SU-DHL-6 (cell line): ENCODE measurements around the gene PDZRN3.
A peak's percentile ranks its signal among the peaks of the same experiment; 100 is the strongest.

Source experiments
- H2AFZ ChIP-seq: fragments of 200-600 bp; sonication (generic); 2 replicates; pipeline ENCODE4 v1.6.1; 2014; ENCODE audit warnings: low read depth, mild to moderate bottlenecking, moderate library complexity, mixed read lengths, antibody characterized with exemption, low read length; ENCODE audit not compliant: severe bottlenecking
- H3F3A ChIP-seq: fragments of 200-600 bp; shearing (Covaris generic); 2 replicates; pipeline ENCODE4 v1.6.0; 2016; ENCODE audit warnings: antibody characterized with exemption, mild to moderate bottlenecking; ENCODE audit not compliant: insufficient read depth
- H3K27ac ChIP-seq: fragments of 200-600 bp; sonication (generic); 2 replicates; pipeline ENCODE4 v1.5.1; 2016; ENCODE audit warnings: low read depth, mild to moderate bottlenecking, low read length, moderate library complexity, mixed read lengths
- H3K27me3 ChIP-seq: fragments of 200-600 bp; sonication (generic), shearing (Covaris generic); 2 replicates; pipeline ENCODE4 v1.6.0; 2014; ENCODE audit warnings: mild to moderate bottlenecking, low read length
- H3K36me3 ChIP-seq: fragments of 200-600 bp; sonication (generic); 2 replicates; pipeline ENCODE4 v1.6.1; 2014; ENCODE audit warnings: mild to moderate bottlenecking, low read length, mixed read lengths
- H3K4me2 ChIP-seq: fragments of 300-600, 200-600 bp; shearing (Covaris generic), sonication (generic); 2 replicates; pipeline ENCODE4 v1.6.0; 2014; ENCODE audit warnings: low read length, low read depth, mild to moderate bottlenecking; ENCODE audit not compliant: poor library complexity, severe bottlenecking
- H3K4me3 ChIP-seq: fragments of 200-600 bp; sonication (generic); 2 replicates; pipeline ENCODE4 v1.5.1; 2014; ENCODE audit warnings: antibody characterized with exemption, low read length, mild to moderate bottlenecking, mixed read lengths; ENCODE audit not compliant: insufficient read depth, poor library complexity, severe bottlenecking
- H3K79me2 ChIP-seq: fragments of 200-600 bp; sonication (generic); 2 replicates; pipeline ENCODE4 v1.6.1; 2014; ENCODE audit warnings: mild to moderate bottlenecking, low read length, moderate library complexity; ENCODE audit not compliant: insufficient read depth
- H3K9ac ChIP-seq: fragments of 200-600 bp; sonication (generic); 2 replicates; pipeline ENCODE4 v1.7.0; 2014; ENCODE audit warnings: mild to moderate bottlenecking, low read length
- H3K9me2 ChIP-seq: fragments of 200-600 bp; sonication (generic); replicated peaks from 2 replicates; pipeline ENCODE4 v1.6.1; 2014; ENCODE audit warnings: low read length; ENCODE audit not compliant: insufficient read depth
- H3K9me3 ChIP-seq: fragments of 200-600 bp; sonication (generic); 2 replicates; pipeline ENCODE4 v1.6.1; 2014; ENCODE audit warnings: low read length, mixed read lengths; ENCODE audit not compliant: insufficient read depth
- H4K20me1 ChIP-seq: fragments of 200-600 bp; sonication (generic); 2 replicates; pipeline ENCODE4 v1.6.1; 2014; ENCODE audit warnings: low read depth, mild to moderate bottlenecking, antibody characterized with exemption, low read length, moderate library complexity, mixed read lengths
- CTCF ChIP-seq: fragments of 200-600 bp; sonication (generic); IDR thresholded peaks from one replicate; pipeline ENCODE4 v1.5.1; 2017; ENCODE audit warnings: antibody characterized with exemption, mild to moderate bottlenecking, low read length, moderate library complexity; ENCODE audit not compliant: insufficient read depth, poor library complexity, severe bottlenecking
- EZH2phosphoT487 ChIP-seq: fragments of 200-600 bp; sonication (generic), shearing (Covaris generic); conservative IDR thresholded peaks from 2 replicates; pipeline ENCODE4 v1.6.1; 2018; ENCODE audit warnings: mild to moderate bottlenecking, antibody characterized with exemption, low read length, moderate library complexity, mixed read lengths

The PDZRN3 gene

GRCh38 chr3:73446467-73447110 lies 178.2 kb downstream of the PDZRN3 start:
- H3K4me2 ChIP-seq = no peak overlapping the region
- H3K27ac ChIP-seq = peak overlapping the region; percentile 99; the same call in 1 of the 2 replicates

GRCh38 chr3:73442886-73443285 lies 181.9 kb downstream of the PDZRN3 start:
- Histone ChIP-seq H4K20me1 (no peaks in the 10 kb centered on the region), H3K9ac (no peak overlapping the region), H3K27ac (no peak overlapping the region), H3K79me2 (no peaks in the 10 kb centered on the region), H3F3A (peaks cover 9% of the 10 kb centered on the region), H3K9me3 (no peaks in the 10 kb centered on the region), H3K27me3 (no peaks in the 10 kb centered on the region), H3K4me2 (no peak overlapping the region), H2AFZ (no peak overlapping the region), H3K4me3 (no peak overlapping the region), H3K9me2 (no peaks in the 10 kb centered on the region), H3K36me3 (no peaks in the 10 kb centered on the region)
- TF ChIP-seq EZH2phosphoT487 (no peak), CTCF (no peak)

More at GRCh38 chr3:73446467-73447110, 178.2 kb downstream of the PDZRN3 start:
- Histone ChIP-seq H3K9me3 (no peaks in the 10 kb centered on the region), H3K9me2 (no peaks in the 10 kb centered on the region), H2AFZ (peak overlapping the region; percentile 31), H3K4me3 (no peak overlapping the region), H4K20me1 (no peaks in the 10 kb centered on the region), H3K79me2 (no peaks in the 10 kb centered on the region), H3K27me3 (no peaks in the 10 kb centered on the region), H3K9ac (no peak overlapping the region), H3K36me3 (no peaks in the 10 kb centered on the region), H3F3A (peaks cover 44% of the 10 kb centered on the region)
- no peak for TF ChIP-seq CTCF
- no peak for TF ChIP-seq EZH2phosphoT487

GRCh38 chr3:73442152-73442551 lies 182.6 kb downstream of the PDZRN3 start:
- Histone ChIP-seq H3K9me3 (no peaks in the 10 kb centered on the region), H3K9me2 (no peaks in the 10 kb centered on the region), H3K36me3 (no peaks in the 10 kb centered on the region), H4K20me1 (no peaks in the 10 kb centered on the region), H3K27ac (no peak overlapping the region), H3K4me3 (no peak overlapping the region), H3F3A (0 out of 2 replicates have a peak, but pooled peaks cover 2% of the 10 kb centered on the region), H3K27me3 (no peaks in the 10 kb centered on the region), H3K4me2 (no peak overlapping the region), H2AFZ (no peak overlapping the region), H3K79me2 (no peaks in the 10 kb centered on the region), H3K9ac (no peak overlapping the region)
- TF ChIP-seq EZH2phosphoT487 = no peak
- TF ChIP-seq CTCF = no peak
